ENCODE results near the gene HOXA7.

GRCh38 chr7:27173511-27173955 is 17.1 kb upstream of the HOXA7 start:
- TF ChIP-seq, protein P1, sequence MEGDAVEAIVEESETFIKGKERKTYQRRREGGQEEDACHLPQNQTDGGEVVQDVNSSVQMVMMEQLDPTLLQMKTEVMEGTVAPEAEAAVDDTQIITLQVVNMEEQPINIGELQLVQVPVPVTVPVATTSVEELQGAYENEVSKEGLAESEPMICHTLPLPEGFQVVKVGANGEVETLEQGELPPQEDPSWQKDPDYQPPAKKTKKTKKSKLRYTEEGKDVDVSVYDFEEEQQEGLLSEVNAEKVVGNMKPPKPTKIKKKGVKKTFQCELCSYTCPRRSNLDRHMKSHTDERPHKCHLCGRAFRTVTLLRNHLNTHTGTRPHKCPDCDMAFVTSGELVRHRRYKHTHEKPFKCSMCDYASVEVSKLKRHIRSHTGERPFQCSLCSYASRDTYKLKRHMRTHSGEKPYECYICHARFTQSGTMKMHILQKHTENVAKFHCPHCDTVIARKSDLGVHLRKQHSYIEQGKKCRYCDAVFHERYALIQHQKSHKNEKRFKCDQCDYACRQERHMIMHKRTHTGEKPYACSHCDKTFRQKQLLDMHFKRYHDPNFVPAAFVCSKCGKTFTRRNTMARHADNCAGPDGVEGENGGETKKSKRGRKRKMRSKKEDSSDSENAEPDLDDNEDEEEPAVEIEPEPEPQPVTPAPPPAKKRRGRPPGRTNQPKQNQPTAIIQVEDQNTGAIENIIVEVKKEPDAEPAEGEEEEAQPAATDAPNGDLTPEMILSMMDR (IDR thresholded peaks at IDR 0.05; ENCODE audit: extremely low read depth in 1 of 2, insufficient read depth in 1 of 2, low read depth in 1 of 2, low read length in 2 of 2) = no peak
- no peak for TF ChIP-seq POLR2AphosphoS5 (IDR thresholded peaks at IDR 0.05; ENCODE audit: insufficient read depth, low read depth, low read length)
